GM12874 (cell line): ENCODE measurements around the gene IL3.

Experiments used
- TF ChIP-seq, protein P1 (sequence below): IDR thresholded peaks from 2 replicates; pipeline ENCODE4 v1.5.1; 2011; ENCODE audit warnings: low read depth, mild to moderate bottlenecking, control low read depth, low read length, moderate library complexity; ENCODE audit not compliant: insufficient read depth

Gene IL3

GRCh38 chr5:132093271-132093670 lies 32.8 kb downstream of the IL3 start:
- TF ChIP-seq, protein P1, sequence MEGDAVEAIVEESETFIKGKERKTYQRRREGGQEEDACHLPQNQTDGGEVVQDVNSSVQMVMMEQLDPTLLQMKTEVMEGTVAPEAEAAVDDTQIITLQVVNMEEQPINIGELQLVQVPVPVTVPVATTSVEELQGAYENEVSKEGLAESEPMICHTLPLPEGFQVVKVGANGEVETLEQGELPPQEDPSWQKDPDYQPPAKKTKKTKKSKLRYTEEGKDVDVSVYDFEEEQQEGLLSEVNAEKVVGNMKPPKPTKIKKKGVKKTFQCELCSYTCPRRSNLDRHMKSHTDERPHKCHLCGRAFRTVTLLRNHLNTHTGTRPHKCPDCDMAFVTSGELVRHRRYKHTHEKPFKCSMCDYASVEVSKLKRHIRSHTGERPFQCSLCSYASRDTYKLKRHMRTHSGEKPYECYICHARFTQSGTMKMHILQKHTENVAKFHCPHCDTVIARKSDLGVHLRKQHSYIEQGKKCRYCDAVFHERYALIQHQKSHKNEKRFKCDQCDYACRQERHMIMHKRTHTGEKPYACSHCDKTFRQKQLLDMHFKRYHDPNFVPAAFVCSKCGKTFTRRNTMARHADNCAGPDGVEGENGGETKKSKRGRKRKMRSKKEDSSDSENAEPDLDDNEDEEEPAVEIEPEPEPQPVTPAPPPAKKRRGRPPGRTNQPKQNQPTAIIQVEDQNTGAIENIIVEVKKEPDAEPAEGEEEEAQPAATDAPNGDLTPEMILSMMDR = no peak

DNA sequence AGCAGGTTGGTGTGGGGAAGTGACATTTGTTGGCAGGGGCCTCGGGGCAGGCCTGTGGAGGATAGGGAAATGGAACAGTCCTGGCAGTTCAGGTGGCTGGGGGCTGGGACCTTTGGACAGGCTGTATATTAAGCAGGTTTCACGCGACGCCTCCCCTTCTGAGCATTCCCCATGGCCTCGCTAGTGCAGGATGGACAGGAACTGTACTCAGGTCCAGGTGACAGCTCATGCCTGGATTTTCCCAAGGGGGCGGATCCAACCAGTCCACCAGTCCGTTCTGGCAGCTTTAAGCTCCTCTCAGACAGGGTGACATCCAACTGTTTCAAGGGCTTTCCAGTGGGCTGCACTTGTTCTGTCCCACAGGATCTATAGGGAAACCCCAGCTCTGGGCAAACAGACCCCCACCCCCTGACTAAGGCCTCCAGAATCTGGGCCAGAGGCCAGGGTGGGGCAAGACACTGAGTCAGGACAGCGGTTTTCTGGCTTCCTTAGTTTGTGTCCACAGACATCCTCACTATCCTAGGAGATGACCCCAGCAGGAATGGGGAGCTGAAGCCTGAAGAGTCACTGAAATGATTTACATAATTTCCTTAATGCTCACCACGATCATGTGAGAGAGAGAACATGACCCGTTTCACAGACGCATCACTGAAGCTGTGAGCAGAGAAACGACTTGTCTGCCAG lies 34.1 kb downstream of the IL3 start:
- TF ChIP-seq, protein P1 = no peak

DNA sequence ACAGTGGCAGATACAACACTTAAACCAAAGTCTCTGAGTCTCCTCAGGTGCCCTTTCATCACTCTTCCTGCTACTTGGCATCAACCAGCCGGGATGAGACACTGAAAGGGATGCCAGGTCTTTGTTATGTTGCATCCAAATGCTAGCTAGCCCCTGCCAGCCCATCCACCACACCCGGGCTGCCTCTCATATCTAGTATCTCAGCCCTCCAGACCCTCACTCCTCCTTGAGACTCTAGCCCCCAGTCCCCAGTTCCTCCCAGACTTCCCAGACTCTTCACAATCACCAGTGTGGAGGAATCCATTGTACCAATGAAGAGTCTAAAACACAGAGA lies 34.6 kb downstream of the IL3 start:
- TF ChIP-seq, protein P1 = no peak

- TF ChIP-seq, protein P1 = no peak
Measured at GRCh38 chr5:132095424-132095972, 35.0 kb downstream of the IL3 start.

DNA sequence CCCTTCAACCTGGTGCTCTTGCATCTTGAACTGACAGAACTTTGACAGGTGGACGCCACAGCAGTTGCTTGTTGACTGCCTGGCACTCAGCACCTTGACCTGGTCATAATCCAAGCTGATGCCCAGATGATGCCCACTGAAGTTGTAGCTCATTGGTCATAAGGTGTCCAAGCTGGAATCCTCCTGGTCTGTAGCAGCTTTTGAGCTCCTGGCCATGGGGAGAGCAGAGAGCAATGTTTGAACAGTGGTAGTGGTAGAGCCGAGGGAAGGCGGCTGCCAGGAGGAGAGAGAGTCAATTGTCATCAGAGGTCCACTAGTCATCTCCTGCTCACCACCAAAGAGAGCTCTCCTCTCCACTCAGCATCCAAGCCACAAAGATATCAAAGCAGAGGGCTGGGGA lies 36.4 kb downstream of the IL3 start:
- TF ChIP-seq, protein P1 = no peak

GRCh38 chr5:132098151-132098594 lies 37.7 kb downstream of the IL3 start:
- TF ChIP-seq, protein P1 = no peak

DNA sequence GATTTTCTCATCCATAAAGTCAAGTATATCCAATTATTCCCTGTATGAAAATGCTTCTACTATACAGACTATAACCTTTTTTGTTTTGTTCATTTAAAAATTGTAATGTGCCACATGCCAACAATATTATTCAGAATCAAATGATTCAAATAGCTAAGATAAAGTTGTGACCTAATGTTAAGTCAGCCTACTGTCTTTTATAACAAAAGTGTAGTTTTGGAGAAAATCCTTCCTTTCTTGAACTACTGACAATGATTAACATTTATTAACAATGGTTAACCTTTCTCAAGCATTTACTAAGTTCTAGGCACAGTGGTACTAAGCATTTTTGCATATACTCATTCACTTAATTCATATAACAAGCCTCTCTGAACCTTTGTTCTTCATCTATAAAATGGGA lies 38.2 kb downstream of the IL3 start:
- TF ChIP-seq, protein P1 = no peak
